Fibroblast of villous mesenchyme (primary cell): ENCODE measurements around the gene TRIM31. TPM values are rescaled to one million over a fixed set of nuclear protein-coding genes. Genes with fewer than 3 reads are reported as not detected.

Source experiments
- DNase-seq: peaks from one replicate; pipeline ENCODE4 v3.0.0-alpha.2; 2010; ENCODE audit warnings: low read depth
- H3K4me3 ChIP-seq: 2 replicates; pipeline ENCODE4 v1.5.1; 2011; ENCODE audit warnings: low read depth, mild to moderate bottlenecking, low read length
- CTCF ChIP-seq: IDR thresholded peaks from 2 replicates; pipeline ENCODE4 v1.5.1; 2012; ENCODE audit warnings: low read depth, mild to moderate bottlenecking, low read length; ENCODE audit not compliant: insufficient read depth
- total RNA-seq: library from RNA; depleted of rRNA; stranded (reverse); fragments of >200 nt; gene quantifications from 2 replicates; pipeline ENCODE4 v1.2.3, GENCODE V29; 2012

Gene TRIM31
- total RNA-seq, 1 donor, result not detected

- no peak overlapping the region for H3K4me3 ChIP-seq
- DNase-seq, result no peak
- no peak for TF ChIP-seq CTCF
Measured at GRCh38 chr6:30113841-30114240, 951 bp upstream of the TRIM31 start.

GRCh38 chr6:30112402-30112994 lies 392 bp downstream of the TRIM31 start:
- H3K4me3 ChIP-seq, result no peak overlapping the region
- no peak for TF ChIP-seq CTCF
- no peak for DNase-seq

GRCh38 chr6:30111266-30111856 lies 1.5 kb downstream of the TRIM31 start:
- no peak for TF ChIP-seq CTCF
- no peak for DNase-seq
- H3K4me3 ChIP-seq, result no peak overlapping the region

- no peak for DNase-seq
- H3K4me3 ChIP-seq, result no peak overlapping the region
- TF ChIP-seq CTCF, result no peak
Measured at GRCh38 chr6:30104661-30105060, 8.2 kb downstream of the TRIM31 start.

- DNase-seq, result no peak
- TF ChIP-seq CTCF, result no peak
- no peak overlapping the region for H3K4me3 ChIP-seq
Measured at GRCh38 chr6:30103872-30104179, 9.1 kb downstream of the TRIM31 start.

GRCh38 chr6:30102970-30103871 lies 9.7 kb downstream of the TRIM31 start:
- peak; percentile 98 for TF ChIP-seq CTCF
- peak; percentile 92 for DNase-seq
- peak overlapping the region; percentile 50 for H3K4me3 ChIP-seq
